Panc1 (cell line): ENCODE results near the gene CCDC85C.

Source experiments
- POLR2AphosphoS5 ChIP-seq: IDR thresholded peaks from 2 replicates; pipeline ENCODE4 v1.6.1; 2012; ENCODE audit warnings: mild to moderate bottlenecking, low read depth, low read length, moderate library complexity
- TF ChIP-seq, protein P1 (sequence below): fragments of 450-650 bp; IDR thresholded peaks from 2 replicates; pipeline ENCODE4 v1.5.1; 2017; ENCODE audit warnings: mild to moderate bottlenecking

DNA sequence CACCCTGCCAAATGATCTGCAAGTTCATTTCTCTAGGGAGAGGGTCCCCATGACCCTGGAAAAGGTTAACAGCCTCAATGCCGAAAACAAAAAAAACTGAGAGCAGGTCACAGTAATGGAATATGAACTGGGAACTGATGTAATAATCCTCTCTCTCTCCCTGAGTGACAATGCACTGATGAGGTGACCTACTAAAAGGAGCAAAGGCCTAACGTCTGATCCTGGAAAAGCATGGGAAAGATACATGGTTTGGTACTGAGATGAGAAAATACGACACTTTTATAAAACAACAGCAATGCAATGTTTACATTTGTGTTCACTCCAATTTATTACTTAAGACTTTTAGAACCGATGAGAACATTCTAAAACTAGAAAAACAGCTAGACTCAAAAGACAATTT, 151.0 kb downstream of the CCDC85C start:
- TF ChIP-seq, protein P1, sequence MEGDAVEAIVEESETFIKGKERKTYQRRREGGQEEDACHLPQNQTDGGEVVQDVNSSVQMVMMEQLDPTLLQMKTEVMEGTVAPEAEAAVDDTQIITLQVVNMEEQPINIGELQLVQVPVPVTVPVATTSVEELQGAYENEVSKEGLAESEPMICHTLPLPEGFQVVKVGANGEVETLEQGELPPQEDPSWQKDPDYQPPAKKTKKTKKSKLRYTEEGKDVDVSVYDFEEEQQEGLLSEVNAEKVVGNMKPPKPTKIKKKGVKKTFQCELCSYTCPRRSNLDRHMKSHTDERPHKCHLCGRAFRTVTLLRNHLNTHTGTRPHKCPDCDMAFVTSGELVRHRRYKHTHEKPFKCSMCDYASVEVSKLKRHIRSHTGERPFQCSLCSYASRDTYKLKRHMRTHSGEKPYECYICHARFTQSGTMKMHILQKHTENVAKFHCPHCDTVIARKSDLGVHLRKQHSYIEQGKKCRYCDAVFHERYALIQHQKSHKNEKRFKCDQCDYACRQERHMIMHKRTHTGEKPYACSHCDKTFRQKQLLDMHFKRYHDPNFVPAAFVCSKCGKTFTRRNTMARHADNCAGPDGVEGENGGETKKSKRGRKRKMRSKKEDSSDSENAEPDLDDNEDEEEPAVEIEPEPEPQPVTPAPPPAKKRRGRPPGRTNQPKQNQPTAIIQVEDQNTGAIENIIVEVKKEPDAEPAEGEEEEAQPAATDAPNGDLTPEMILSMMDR = no peak
- no peak for TF ChIP-seq POLR2AphosphoS5
